SU-DHL-6 (cell line): Measurements from ENCODE around the gene MCU.

Source experiments
- EZH2phosphoT487 ChIP-seq: fragments of 200-600 bp; sonication (generic), shearing (Covaris generic); conservative IDR thresholded peaks from 2 replicates; pipeline ENCODE4 v1.6.1; 2018; ENCODE audit warnings: mild to moderate bottlenecking, antibody characterized with exemption, low read length, moderate library complexity, mixed read lengths
- TF ChIP-seq, protein P1 (sequence below): fragments of 200-600 bp; sonication (generic); IDR thresholded peaks from one replicate; pipeline ENCODE4 v1.5.1; 2017; ENCODE audit warnings: antibody characterized with exemption, mild to moderate bottlenecking, low read length, moderate library complexity; ENCODE audit not compliant: insufficient read depth, poor library complexity, severe bottlenecking

DNA sequence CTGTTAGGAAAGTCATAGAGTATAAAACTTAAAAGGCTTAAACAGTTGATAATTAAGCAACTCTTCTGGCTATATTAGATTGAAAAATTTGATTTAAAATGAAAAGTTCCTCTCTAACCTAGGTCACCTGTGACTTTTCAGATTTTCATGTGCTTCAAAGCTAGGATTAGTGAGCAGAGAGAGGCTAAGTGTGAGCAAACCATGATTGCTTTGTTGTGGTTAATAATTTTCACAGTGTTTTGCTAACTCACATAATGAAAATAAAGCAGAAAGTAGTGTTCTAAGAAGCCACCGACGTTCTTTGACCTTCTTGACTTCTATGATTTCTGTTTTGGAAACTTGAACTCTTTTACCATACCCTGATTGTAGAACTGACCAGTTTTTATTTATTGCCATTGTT lies 126.1 kb downstream of the MCU start:
- TF ChIP-seq, protein P1, sequence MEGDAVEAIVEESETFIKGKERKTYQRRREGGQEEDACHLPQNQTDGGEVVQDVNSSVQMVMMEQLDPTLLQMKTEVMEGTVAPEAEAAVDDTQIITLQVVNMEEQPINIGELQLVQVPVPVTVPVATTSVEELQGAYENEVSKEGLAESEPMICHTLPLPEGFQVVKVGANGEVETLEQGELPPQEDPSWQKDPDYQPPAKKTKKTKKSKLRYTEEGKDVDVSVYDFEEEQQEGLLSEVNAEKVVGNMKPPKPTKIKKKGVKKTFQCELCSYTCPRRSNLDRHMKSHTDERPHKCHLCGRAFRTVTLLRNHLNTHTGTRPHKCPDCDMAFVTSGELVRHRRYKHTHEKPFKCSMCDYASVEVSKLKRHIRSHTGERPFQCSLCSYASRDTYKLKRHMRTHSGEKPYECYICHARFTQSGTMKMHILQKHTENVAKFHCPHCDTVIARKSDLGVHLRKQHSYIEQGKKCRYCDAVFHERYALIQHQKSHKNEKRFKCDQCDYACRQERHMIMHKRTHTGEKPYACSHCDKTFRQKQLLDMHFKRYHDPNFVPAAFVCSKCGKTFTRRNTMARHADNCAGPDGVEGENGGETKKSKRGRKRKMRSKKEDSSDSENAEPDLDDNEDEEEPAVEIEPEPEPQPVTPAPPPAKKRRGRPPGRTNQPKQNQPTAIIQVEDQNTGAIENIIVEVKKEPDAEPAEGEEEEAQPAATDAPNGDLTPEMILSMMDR = no peak
- TF ChIP-seq EZH2phosphoT487 = no peak
